NCI-H146 treated with DMSO at 0.1 percent for 48 hours (cell line): ENCODE data around the gene CAMTA1.

Experiments used
- DNase-seq: peaks from one replicate; lab custom pipeline; 2025; ENCODE audit not compliant: unreplicated experiment; lab: John Stamatoyannopoulos, UW

CAMTA1 gene

GRCh38 chr1:7650801-7651200 lies 865.5 kb downstream of the CAMTA1 start:
- DNase-seq = peak; percentile 21

GRCh38 chr1:7651203-7651602 lies 865.9 kb downstream of the CAMTA1 start:
- peak; percentile 62 for DNase-seq

- DNase-seq = no peak
Measured at GRCh38 chr1:7652061-7652460, 866.8 kb downstream of the CAMTA1 start.

DNA sequence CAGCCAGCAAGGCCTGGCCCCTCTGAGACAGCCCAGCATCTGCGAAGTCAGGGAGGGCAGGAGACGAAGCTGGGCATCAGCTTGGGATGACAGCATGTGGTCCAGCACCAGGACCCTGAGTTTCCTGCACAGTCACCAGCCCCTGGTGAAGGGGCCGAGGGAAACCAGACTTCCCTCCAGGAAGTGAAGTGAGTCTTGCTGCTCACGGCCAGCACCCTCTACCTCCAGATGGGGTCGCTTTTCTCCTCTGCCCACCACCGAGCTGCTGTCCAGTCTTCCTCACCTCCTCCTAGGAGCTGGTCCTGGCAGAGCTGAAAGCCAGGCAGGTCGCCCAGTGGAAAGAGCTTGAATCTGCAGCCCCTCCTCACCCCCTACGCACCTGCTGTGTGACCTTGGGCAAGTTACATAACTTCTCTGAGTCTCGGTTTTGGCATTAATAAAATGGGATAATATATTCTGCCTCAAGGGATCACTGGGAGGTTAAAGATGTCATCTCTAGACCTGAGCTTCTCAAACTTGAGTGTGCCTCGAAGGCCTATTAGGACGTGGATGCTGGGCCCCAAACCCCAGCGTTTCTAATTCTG lies 867.4 kb downstream of the CAMTA1 start:
- no peak for DNase-seq

GRCh38 chr1:7654725-7655124 lies 869.5 kb downstream of the CAMTA1 start:
- no peak for DNase-seq

GRCh38 chr1:7655354-7655753 lies 870.1 kb downstream of the CAMTA1 start:
- DNase-seq = no peak

- DNase-seq = no peak
Measured at GRCh38 chr1:7656557-7657215, 871.4 kb downstream of the CAMTA1 start.

- no peak for DNase-seq
Measured at GRCh38 chr1:7657287-7658016, 872.2 kb downstream of the CAMTA1 start.

GRCh38 chr1:7658099-7658498 lies 872.8 kb downstream of the CAMTA1 start:
- DNase-seq = no peak

GRCh38 chr1:7659514-7659913 lies 874.3 kb downstream of the CAMTA1 start:
- no peak for DNase-seq

GRCh38 chr1:7663451-7664146 lies 878.3 kb downstream of the CAMTA1 start:
- DNase-seq = no peak

GRCh38 chr1:7664147-7664892 lies 879.1 kb downstream of the CAMTA1 start:
- no peak for DNase-seq

- DNase-seq = no peak
Measured at GRCh38 chr1:7664893-7665250, 879.6 kb downstream of the CAMTA1 start.

DNA sequence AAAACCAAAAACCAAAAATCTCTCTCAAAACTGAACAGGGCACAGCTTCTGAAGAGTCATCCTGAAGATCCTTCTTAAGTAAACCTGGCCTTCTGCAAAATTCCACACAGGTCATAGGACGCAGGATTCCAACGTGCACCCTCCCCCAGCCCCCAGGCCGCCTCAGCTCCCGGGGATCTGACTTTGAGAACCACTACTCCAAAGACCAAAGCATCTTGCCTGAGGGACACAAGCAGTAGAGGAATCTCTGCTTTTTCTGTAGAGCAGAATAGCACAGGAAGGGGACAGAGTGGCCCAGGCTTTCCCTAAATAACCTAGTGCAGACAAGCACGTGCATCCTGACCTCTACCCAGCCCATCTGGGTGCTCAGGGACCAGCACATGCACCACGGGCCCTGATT lies 881.0 kb downstream of the CAMTA1 start:
- no peak for DNase-seq

- no peak for DNase-seq
Measured at GRCh38 chr1:7667159-7667558, 881.9 kb downstream of the CAMTA1 start.

DNA sequence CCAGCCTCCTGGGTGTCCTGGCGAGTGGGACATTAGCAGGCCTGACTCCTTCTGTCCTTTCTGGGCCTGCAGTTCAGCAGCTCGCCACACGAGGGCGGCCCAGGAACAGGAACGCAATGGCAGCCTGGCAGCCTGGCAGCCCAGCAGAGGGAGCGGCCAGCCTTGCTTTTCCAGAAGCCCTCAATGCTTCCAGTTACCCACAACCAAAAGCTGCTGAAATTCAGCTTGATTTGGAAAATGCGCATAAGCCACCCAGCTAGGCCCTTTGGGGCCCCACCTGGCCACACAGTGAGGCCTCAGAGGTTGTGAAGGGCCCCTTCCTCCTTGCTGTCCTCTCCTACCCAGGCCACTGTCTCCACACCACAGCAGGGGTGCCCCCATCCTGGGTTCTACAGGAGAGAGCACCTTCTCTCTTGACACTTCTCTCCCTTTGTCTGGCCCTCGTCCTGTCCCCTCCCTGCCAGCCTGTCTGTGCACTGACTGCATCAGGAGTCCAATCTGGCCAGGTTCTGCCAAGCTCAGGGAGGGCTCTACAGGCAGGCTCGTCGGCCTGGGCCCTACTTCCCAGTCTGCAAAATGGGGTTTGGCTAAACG lies 882.5 kb downstream of the CAMTA1 start:
- DNase-seq = peak; percentile 42

GRCh38 chr1:7669559-7670311 lies 884.5 kb downstream of the CAMTA1 start:
- peak; percentile 55 for DNase-seq

GRCh38 chr1:7670334-7671145 lies 885.3 kb downstream of the CAMTA1 start:
- no peak for DNase-seq

DNA sequence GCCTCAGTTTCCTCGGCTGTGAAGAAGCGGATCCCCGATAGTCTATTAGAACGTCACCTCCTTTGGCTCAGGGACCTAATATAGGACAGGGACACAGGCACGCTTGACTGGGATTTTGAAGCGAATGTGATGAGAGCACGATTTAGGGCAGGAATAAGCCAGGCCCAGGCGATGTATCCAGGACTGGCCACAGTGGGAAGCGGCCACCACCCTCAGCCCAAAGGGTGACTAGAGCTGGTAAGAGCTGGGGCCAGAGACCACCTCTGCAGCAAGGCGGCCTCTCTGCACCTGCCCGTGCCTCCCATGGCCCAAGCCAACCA lies 885.9 kb downstream of the CAMTA1 start:
- DNase-seq = no peak
